ENCODE results near the gene ARHGAP26.

DNA sequence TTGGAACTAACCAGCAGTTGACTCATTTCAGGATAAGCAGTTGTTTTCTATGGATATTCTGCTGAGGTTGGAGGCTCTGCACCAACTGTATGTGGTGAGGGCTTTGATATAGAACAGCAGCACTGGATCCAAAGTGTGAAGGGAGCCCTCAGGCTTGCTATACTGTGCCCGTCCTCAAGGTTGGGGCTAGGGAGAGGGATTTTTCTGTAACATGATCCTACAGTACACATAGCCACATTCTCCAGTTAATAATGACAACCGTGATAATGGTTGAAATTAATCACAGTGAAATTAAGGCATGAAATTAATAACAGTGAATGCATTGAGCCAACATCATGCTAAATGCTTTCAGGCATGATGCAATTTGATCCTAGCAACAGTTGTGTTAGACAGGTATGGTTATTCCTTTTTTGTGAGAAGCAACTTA lies 36.7 kb downstream of the ARHGAP26 start:
- TF ChIP-seq CTCF (IDR thresholded peaks at IDR 0.05 in 8 of 11, conservative IDR thresholded peaks at IDR 0.05 in 3 of 11) (no peak), POLR2A (IDR thresholded peaks at IDR 0.05) (no peak), POLR2AphosphoS5 (IDR thresholded peaks at IDR 0.05) (no peak)
